Epithelial cell of proximal tubule (primary cell): ENCODE results near the gene WBP1L. TPM values are rescaled to one million over a fixed set of nuclear protein-coding genes. Genes with fewer than 3 reads are reported as not detected.

Experiments used
- DNase-seq: peaks from one replicate; pipeline ENCODE4 v3.0.0-alpha.2; 2011; ENCODE audit warnings: low read depth
- H3K4me3 ChIP-seq: 2 replicates; pipeline ENCODE4 v1.5.1; 2011; ENCODE audit warnings: low read depth, mild to moderate bottlenecking, low read length
- total RNA-seq: library from RNA; depleted of rRNA; stranded (reverse); fragments of >200 nt; gene quantifications from 2 replicates; pipeline ENCODE4 v1.2.3, GENCODE V29; 2015
- TF ChIP-seq, protein P1 (sequence below): conservative IDR thresholded peaks from 2 replicates; pipeline ENCODE4 v1.5.1; 2012; ENCODE audit warnings: low read depth, mild to moderate bottlenecking, low read length

The WBP1L gene
- total RNA-seq, 1 donor from 2014 or later, result 18.4 TPM

GRCh38 chr10:102775201-102775934 lies 31.6 kb downstream of the WBP1L start:
- no peak for DNase-seq
- H3K4me3 ChIP-seq, result peak overlapping the region; percentile 40
- TF ChIP-seq, protein P1, sequence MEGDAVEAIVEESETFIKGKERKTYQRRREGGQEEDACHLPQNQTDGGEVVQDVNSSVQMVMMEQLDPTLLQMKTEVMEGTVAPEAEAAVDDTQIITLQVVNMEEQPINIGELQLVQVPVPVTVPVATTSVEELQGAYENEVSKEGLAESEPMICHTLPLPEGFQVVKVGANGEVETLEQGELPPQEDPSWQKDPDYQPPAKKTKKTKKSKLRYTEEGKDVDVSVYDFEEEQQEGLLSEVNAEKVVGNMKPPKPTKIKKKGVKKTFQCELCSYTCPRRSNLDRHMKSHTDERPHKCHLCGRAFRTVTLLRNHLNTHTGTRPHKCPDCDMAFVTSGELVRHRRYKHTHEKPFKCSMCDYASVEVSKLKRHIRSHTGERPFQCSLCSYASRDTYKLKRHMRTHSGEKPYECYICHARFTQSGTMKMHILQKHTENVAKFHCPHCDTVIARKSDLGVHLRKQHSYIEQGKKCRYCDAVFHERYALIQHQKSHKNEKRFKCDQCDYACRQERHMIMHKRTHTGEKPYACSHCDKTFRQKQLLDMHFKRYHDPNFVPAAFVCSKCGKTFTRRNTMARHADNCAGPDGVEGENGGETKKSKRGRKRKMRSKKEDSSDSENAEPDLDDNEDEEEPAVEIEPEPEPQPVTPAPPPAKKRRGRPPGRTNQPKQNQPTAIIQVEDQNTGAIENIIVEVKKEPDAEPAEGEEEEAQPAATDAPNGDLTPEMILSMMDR, result no peak

DNA sequence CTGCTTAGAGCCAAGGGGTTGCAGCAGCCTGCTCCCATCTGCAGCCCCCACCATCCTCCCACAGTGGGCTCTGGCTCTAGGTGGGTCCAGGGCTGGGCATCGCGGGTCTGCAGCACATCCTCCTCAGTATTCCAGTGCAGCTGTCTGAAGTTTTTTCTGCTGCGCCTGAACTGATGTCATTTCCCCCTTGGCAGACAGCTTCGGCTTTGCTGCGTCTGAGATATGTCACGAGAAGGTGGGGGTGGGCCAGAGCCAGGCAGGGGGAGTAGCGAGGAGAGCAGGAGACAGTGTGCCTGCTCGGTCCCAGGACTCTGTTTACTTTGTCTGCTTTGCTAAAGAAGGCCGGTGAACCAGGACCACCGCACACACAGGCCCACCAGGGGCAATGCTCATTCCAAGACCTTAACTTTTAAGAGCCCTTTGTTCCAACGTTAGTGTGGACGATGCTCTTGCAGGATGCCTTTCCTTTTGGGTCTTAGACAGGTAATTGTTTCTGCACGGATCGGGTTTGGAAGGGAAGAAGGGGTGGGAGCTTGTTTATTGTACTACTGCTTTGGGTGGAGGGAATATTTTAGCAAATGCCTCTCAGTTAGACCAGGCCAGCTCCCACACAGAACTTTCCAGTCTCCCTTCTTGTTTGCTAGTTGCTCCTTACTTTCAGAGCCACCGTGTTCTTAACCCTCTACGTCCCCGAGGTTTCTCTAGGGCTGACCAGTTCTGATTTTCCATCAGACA lies 32.4 kb downstream of the WBP1L start:
- peak overlapping the region; percentile 40 for H3K4me3 ChIP-seq
- no peak for DNase-seq

GRCh38 chr10:102776779-102777456 lies 33.2 kb downstream of the WBP1L start:
- H3K4me3 ChIP-seq, result peak overlapping the region; percentile 40
- DNase-seq, result peak; percentile 75
- TF ChIP-seq, protein P1, result peak; percentile 9

More for the DNA sequence above, 32.4 kb downstream of the WBP1L start:
- TF ChIP-seq, protein P1, result no peak

GRCh38 chr10:102777711-102778453 lies 34.1 kb downstream of the WBP1L start:
- H3K4me3 ChIP-seq, result no peak overlapping the region
- TF ChIP-seq, protein P1, result no peak
- no peak for DNase-seq

- no peak overlapping the region for H3K4me3 ChIP-seq
- TF ChIP-seq, protein P1, result no peak
- no peak for DNase-seq
Observed at GRCh38 chr10:102778781-102779180, 35.0 kb downstream of the WBP1L start.

DNA sequence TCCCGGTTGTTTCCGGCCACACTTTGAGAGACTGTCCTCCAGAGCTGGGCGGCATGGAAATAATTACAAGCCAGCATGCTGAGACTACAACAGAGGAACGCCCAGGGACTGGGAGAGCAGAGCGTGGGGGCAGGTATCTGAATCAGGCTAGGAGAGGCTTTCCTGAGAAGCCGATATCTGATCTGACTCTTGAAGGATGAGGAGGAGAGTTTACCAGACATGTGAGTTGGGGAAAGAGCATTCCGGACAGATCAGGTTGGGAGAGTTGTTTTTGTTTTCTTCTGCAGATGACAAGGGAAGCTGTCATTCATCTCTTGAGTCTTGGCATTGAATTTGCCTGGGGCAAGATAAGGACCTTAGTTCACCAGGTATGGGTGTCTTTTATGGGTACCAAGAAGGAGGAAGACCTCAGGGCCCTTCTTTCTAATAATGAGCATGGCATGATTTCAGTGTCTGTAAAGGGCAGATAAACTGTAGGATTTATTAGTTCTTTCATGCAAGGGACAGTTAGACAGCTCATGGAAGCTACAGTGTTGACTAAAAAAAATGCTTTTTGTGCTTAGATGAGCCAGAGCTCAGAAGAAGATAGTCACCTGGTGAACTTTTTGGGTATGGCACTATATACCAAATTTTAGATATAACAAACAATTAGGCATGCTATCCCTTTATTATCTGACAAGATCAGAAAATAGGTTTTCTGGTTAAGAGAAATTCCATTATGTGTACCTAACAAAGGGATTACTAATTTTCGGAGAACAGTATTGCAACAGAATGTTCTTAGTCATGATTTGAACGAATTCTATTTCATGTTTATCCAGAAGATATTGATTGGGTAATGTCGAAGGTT lies 36.2 kb downstream of the WBP1L start:
- DNase-seq, result no peak
- TF ChIP-seq, protein P1, result no peak
- H3K4me3 ChIP-seq, result no peak overlapping the region
